ENCODE results near the gene FEN1.

Gene FEN1

GRCh38 chr11:61817471-61818202 is 24.9 kb downstream of the FEN1 start:
- ATAC-seq: no peak
- no peak for DNase-seq

- DNase-seq (no peak), ATAC-seq (no peak)
These were observed 27.5 kb downstream of the FEN1 start for GRCh38 chr11:61820174-61820573.

GRCh38 chr11:61826930-61827570 is 34.3 kb downstream of the FEN1 start:
- DNase-seq (no peak), ATAC-seq (peak; percentile 6)

- peak; percentile 85 for DNase-seq
These were observed 35.1 kb downstream of the FEN1 start, which contains the start of gene FADS2 for GRCh38 chr11:61827571-61828378. TSS of gene FADS2 (plus strand) at chr11:61828300. CDS start at chr11:61828391, 91 bp downstream.

GRCh38 chr11:61828379-61828628 is 35.6 kb downstream of the FEN1 start:
- no peak for ATAC-seq

More at GRCh38 chr11:61827571-61828378, 35.1 kb downstream of the FEN1 start, which contains the start of gene FADS2:
- peak; percentile 82 for ATAC-seq

GRCh38 chr11:61828629-61829407 is 36.1 kb downstream of the FEN1 start:
- DNase-seq (peak; percentile 61), ATAC-seq (peak; percentile 42)

More at GRCh38 chr11:61828379-61828628, 35.6 kb downstream of the FEN1 start:
- DNase-seq: no peak

GRCh38 chr11:61829806-61830205 is 37.1 kb downstream of the FEN1 start:
- DNase-seq: no peak
- ATAC-seq: no peak

- DNase-seq: no peak
These were observed 37.8 kb downstream of the FEN1 start for GRCh38 chr11:61830237-61831105.

GRCh38 chr11:61832207-61832606 is 39.5 kb downstream of the FEN1 start:
- ATAC-seq: no peak

More at GRCh38 chr11:61830237-61831105, 37.8 kb downstream of the FEN1 start:
- no peak for ATAC-seq

GRCh38 chr11:61832754-61833153 is 40.0 kb downstream of the FEN1 start:
- DNase-seq: no peak
- ATAC-seq: no peak

More at GRCh38 chr11:61832207-61832606, 39.5 kb downstream of the FEN1 start:
- DNase-seq: no peak

GRCh38 chr11:61833471-61833870 is 40.8 kb downstream of the FEN1 start:
- DNase-seq (no peak), ATAC-seq (no peak)

- DNase-seq (no peak), ATAC-seq (no peak)
These were observed 41.2 kb downstream of the FEN1 start for GRCh38 chr11:61833926-61834277.

GRCh38 chr11:61834278-61835048 is 41.8 kb downstream of the FEN1 start:
- peak; percentile 63 for DNase-seq
- peak; percentile 97 for ATAC-seq

GRCh38 chr11:61836193-61836592 is 43.5 kb downstream of the FEN1 start:
- DNase-seq (no peak), ATAC-seq (no peak)

- DNase-seq (no peak), ATAC-seq (no peak)
These were observed 44.8 kb downstream of the FEN1 start for GRCh38 chr11:61837411-61838005.

- ATAC-seq: no peak
- no peak for DNase-seq
These were observed 45.8 kb downstream of the FEN1 start for GRCh38 chr11:61838501-61838900.

- no peak for DNase-seq
- no peak for ATAC-seq
These were observed 46.2 kb downstream of the FEN1 start for GRCh38 chr11:61838921-61839320.

GRCh38 chr11:61839742-61840141 is 47.0 kb downstream of the FEN1 start:
- ATAC-seq: no peak

GRCh38 chr11:61840371-61840770 is 47.7 kb downstream of the FEN1 start:
- no peak for DNase-seq
- no peak for ATAC-seq

More at GRCh38 chr11:61839742-61840141, 47.0 kb downstream of the FEN1 start:
- DNase-seq: no peak

Data from stimulated activated naive CD8-positive, alpha-beta T cell treated with anti-CD3 and anti-CD28 coated beads, Interleukin-15, Interleukin-2, amounts not matched to agents 100 U/mL and 50 U/mL, for 24 hours (primary cell).